HCT116 (cell line): ENCODE data around the gene SMYD4.

Experiments used
- CBX3 ChIP-seq: IDR thresholded peaks from 2 replicates; pipeline ENCODE4 v1.6.1; 2012; ENCODE audit warnings: low read depth
- EGR1 ChIP-seq: IDR thresholded peaks from 2 replicates; pipeline ENCODE4 v1.6.1; 2012; ENCODE audit warnings: low read depth
- EZH2 ChIP-seq: fragments of 200-600 bp; sonication (generic); IDR thresholded peaks from 2 replicates; pipeline ENCODE4 v1.6.1; 2017; ENCODE audit warnings: antibody characterized with exemption, mixed run types
- EZH2phosphoT487 ChIP-seq: fragments of 200-600 bp; IDR thresholded peaks from 2 replicates; pipeline ENCODE4 v1.6.1; 2018; ENCODE audit warnings: antibody characterized with exemption, borderline replicate concordance
- JUND ChIP-seq: IDR thresholded peaks from 2 replicates; pipeline ENCODE4 v1.6.1; 2012
- POLR2A ChIP-seq: IDR thresholded peaks from 2 replicates; pipeline ENCODE4 v1.7.0; 2011; ENCODE audit warnings: borderline replicate concordance; ENCODE audit not compliant: insufficient read depth, insufficient read length; ENCODE audit errors: extremely low read depth
- POLR2AphosphoS5 ChIP-seq: IDR thresholded peaks from 2 replicates; pipeline ENCODE4 v1.6.1; 2011; ENCODE audit warnings: mild to moderate bottlenecking, low read depth, low read length, moderate library complexity
- RAD21 ChIP-seq: IDR thresholded peaks from 2 replicates; pipeline ENCODE4 v1.6.1; 2012; ENCODE audit warnings: low read depth, mild to moderate bottlenecking
- SRF ChIP-seq: IDR thresholded peaks from 2 replicates; pipeline ENCODE4 v1.6.1; 2012; ENCODE audit warnings: low read depth
- YY1 ChIP-seq: IDR thresholded peaks from 2 replicates; pipeline ENCODE4 v1.6.1; 2011; ENCODE audit warnings: low read length, low read depth, moderate library complexity, mild to moderate bottlenecking; ENCODE audit not compliant: insufficient replicate concordance; ENCODE audit errors: extremely low read depth
- ZFX ChIP-seq: fragments of 450-650 bp; IDR thresholded peaks from 2 replicates; pipeline ENCODE4 v1.6.1; 2017
- TF ChIP-seq, protein P1 (sequence below), 3 experiments: fragments of 200-600 bp in 1 of 3; sonication (generic) in 1 of 3; IDR thresholded peaks in 2 of 3; conservative IDR thresholded peaks in 1 of 3; 2 replicates each; pipeline ENCODE4 v1.5.1; 2012 to 2017; ENCODE audit warnings: low read depth in 2 of 3, low read length in 2 of 3, antibody characterized with exemption in 1 of 3, borderline replicate concordance in 1 of 3, control low read depth in 1 of 3, mild to moderate bottlenecking in 1 of 3, mixed read lengths in 1 of 3, mixed run types in 1 of 3, moderate library complexity in 1 of 3; ENCODE audit not compliant: insufficient read depth in 1 of 3

- TF ChIP-seq POLR2A, result no peak
- no peak for TF ChIP-seq RAD21
- TF ChIP-seq, protein P1, sequence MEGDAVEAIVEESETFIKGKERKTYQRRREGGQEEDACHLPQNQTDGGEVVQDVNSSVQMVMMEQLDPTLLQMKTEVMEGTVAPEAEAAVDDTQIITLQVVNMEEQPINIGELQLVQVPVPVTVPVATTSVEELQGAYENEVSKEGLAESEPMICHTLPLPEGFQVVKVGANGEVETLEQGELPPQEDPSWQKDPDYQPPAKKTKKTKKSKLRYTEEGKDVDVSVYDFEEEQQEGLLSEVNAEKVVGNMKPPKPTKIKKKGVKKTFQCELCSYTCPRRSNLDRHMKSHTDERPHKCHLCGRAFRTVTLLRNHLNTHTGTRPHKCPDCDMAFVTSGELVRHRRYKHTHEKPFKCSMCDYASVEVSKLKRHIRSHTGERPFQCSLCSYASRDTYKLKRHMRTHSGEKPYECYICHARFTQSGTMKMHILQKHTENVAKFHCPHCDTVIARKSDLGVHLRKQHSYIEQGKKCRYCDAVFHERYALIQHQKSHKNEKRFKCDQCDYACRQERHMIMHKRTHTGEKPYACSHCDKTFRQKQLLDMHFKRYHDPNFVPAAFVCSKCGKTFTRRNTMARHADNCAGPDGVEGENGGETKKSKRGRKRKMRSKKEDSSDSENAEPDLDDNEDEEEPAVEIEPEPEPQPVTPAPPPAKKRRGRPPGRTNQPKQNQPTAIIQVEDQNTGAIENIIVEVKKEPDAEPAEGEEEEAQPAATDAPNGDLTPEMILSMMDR (IDR thresholded peaks at IDR 0.05 in 2 of 3, conservative IDR thresholded peaks at IDR 0.05 in 1 of 3; ENCODE audit: borderline replicate concordance in 1 of 3, insufficient read depth in 1 of 3, low read depth in 2 of 3, low read length in 2 of 3), result no peak
- no peak for TF ChIP-seq SRF
- TF ChIP-seq EGR1, result no peak
- no peak for TF ChIP-seq EZH2phosphoT487
- TF ChIP-seq ZFX, result no peak
- TF ChIP-seq EZH2, result no peak
- no peak for TF ChIP-seq YY1
- no peak for TF ChIP-seq POLR2AphosphoS5
- TF ChIP-seq JUND, result no peak
- TF ChIP-seq CBX3, result no peak
Measured at GRCh38 chr17:1820528-1821252, 9.0 kb downstream of the SMYD4 start.
